GM18861 (cell line): ENCODE measurements around the gene ZNF100.
"Not testable (repeated sequence)": the region's sequence is repeated elsewhere in the genome, so short reads cannot be mapped to it uniquely, and the experiment has no call there.

Source experiments
- ATAC-seq: cut with Tn5 transposase; IDR thresholded peaks from one replicate; pipeline ENCODE4 v1.9.1; 2021; ENCODE audit not compliant: unreplicated experiment

The ZNF100 gene

DNA sequence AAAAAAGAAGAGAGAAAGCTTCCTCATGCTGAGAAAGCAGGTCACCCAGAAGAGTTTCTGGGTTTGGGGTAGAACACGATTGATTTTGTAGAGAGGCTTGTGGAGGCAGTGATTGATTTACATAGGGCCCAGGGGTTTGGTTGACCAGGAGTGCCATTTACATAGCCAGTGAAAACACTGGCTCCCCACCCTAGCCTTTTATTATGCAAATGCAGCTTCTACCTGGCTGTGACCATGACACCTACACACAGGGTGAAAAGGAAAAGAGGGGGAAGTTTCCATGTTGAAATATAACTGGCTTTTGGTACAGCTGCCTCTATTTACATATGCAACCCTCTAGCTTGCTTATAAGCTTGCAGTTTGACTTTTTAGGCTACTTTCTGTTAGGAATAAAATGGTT, 62.0 kb downstream of the ZNF100 start:
- no peak for ATAC-seq

DNA sequence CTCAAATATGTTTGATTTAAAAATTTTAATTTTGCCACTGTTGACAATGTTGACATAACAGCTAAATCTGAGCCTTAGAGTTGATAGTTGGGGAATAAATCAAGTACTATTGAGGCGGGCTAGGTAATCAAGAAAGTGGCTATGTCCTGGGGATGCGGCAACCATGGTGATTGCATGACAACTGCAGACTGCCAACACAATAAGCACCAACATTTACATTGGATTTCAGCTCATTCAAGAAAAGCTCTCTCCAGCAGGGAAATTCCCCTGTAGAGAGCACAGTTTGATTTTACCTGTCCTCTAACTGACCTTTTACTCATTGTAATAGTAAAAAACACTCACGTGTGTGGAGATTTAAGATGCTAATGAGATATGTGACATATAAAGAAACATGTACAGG, 63.1 kb downstream of the ZNF100 start:
- no peak for ATAC-seq

DNA sequence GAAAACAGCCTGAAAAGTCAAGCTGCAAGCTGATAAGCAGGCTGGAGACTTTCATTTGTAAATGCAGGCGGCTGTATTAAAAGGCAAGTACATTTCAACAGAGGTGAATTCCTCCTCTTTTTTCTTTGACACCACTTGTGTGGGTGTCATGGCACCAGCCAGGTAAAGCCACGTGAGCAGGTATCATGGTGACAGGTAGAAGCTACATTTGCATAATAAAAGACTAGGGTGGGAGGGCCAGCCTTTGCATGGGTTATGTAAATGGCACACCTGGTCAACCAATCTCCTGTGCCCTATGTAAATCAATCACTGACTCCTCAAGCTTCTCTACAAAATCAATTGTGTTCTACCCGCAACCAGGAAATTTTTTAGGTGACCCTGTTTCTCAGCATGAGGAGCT, 68.2 kb downstream of the ZNF100 start:
- no peak for ATAC-seq

DNA sequence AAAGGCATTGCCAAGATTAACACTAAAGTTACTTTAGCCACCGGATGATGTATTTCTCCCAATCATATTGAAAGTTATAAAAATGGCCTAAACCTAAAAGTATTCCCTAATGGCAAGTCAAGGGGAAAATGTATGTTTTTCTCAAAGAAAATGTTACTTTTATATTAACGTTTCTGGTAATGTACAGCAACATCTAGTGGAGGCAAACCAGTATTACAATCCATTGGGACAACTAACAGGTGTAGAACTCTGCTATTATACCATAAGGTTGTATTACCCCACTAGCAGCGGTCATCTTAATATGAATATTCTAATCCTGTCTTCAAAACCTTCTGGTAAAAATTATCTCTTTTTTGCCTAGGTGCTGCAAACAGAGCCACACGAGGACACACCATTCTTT, 69.2 kb downstream of the ZNF100 start:
- no peak for ATAC-seq

DNA sequence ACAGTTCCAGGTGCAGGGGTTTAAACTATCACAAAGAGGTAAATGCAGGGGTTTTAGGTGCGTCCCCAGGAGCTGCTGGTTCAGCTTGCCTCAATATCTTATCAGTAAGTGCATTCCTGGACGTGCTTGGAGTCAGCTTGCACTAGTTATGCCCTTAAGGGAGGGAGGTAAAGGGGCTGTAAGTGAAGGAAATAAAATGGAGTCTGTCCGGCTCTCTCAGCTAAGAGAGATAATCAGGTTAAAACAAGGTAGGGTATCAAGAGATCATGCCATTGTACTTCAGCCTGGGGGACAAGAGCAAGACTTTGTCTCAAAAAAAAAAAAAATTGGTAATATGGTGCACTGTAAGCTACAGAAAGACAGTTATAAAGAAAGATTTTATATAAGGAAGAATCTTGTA, 69.7 kb downstream of the ZNF100 start:
- no peak for ATAC-seq

DNA sequence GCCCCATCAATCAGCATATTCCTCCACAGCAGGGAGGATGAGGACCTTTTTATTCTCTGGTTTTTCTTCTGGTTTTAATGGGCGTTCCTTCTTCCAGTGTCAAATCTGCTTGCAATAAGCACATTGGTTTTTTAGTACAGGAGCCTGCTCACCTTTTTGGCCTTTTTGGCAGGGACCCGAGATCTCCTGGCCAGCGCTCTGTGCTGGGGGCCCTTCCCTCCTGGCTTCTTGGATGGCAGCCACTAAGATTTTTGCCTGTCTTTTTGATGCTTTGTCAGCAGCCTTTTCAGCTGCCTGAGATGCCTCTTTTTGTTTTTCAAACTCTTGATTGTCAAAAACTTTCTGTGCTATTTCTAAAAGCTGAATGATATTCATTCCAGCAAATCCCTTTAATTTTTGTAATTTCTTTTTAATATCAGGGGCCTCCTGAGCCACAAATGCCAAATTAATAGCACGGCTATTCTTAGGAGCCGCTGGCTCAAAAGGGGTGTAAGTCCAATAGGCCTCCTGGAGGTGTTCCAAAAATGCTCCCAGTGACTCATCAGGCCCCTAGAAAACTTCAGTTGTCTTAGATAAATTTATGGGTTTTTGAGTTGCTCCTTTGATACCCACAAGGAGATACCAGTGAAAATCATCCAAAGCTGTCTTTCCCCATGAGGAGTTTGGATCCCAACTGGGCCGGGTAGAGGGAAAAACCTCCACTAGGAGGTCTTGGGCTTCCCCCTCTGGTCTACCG, 73.0 kb downstream of the ZNF100 start:
- no peak for ATAC-seq

DNA sequence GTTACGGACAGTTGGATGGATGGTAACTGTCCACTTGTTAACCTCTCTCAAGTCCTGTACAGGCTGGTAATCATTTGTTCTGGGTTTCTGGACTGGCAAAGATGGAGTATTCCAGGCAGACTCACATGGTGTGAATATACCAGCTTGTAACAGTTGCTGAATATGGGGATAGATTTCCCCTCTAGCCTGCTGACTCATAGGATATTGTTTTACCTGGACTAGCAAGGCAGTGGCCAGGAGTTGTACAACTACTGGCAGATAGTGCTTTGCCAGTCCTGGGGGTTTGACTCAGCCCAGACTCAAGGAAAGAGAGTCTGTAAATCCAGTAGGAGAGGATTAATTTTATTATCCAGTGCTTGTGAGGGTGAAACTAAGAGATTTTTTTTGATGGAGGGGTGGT, 74.0 kb downstream of the ZNF100 start:
- no peak for ATAC-seq

DNA sequence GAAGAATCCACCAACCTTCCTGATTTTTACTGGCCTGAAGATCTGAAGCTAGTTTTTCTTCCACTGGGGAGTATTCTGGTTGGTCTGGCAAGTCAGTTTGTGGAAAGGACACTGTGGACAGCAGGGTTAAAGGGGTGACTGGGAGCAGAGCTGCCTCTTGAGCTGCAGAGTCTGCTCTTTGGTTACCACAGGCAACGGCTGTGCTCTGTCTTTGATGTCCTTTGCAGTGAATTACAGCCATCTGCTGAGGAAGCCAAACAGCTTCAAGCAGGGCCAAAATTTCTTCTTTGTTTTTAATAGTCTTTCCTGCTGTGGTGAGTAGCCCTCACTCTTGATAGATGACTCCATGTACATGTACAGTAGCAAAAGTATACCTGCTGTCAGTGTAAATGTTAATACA, 75.7 kb downstream of the ZNF100 start:
- ATAC-seq: no peak

DNA sequence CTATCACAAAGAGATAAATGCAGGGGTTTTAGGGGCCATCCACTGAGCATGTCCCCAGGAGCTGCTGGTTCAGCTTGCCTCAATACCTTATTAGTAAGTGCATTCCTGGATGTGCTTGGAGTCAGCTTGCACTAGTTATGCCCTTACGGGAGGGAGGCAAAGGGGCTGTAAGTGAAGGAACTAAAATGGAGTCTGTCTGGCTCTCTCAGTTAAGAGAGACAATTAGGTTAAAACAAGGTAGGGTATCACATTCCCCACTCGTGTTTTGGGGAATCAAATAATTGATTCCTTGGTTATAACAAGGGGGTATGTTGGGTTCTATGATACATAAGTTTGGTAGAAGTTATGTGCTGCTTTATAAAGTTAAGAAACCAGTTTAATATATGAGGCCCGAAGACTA, 78.9 kb downstream of the ZNF100 start:
- ATAC-seq: no peak

DNA sequence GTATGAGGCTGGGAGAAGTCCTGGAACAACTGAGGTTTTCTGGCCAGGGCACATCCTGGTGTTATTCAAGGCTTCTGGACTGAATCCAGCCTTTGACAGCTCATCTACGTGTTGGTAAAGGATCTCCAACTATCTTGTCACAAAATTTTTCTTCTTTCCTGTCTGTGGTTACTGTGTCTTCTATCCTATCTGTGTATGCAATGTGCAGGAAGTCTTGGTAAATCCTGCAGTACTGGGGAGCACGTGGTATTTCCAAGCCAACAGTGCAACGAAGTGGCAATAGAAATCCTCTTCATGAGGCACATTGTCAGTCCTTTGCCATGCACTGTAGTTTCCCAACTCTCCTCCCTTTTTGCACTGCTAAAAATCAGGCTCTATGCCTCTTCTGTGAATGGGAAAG, 86.7 kb downstream of the ZNF100 start:
- no peak for ATAC-seq

DNA sequence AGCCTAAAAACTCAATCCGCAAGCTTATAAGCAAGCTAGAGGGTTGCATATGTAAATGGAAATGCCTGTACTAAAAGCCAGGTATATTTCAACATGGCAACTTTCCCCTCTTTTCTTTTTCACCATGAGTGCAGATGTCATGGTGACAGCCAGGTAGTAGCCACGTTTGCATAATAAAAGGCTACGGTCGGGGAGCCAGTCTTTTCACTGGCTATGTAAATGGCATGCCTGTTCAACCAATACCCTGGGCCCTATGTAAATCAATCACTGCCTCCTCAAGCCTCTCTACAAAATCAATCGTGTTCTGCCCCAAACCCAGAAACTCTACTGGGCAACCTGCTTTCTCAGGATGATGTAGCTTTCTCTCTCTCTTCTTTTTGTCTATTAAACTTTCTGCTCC, 87.4 kb downstream of the ZNF100 start:
- ATAC-seq: no peak

DNA sequence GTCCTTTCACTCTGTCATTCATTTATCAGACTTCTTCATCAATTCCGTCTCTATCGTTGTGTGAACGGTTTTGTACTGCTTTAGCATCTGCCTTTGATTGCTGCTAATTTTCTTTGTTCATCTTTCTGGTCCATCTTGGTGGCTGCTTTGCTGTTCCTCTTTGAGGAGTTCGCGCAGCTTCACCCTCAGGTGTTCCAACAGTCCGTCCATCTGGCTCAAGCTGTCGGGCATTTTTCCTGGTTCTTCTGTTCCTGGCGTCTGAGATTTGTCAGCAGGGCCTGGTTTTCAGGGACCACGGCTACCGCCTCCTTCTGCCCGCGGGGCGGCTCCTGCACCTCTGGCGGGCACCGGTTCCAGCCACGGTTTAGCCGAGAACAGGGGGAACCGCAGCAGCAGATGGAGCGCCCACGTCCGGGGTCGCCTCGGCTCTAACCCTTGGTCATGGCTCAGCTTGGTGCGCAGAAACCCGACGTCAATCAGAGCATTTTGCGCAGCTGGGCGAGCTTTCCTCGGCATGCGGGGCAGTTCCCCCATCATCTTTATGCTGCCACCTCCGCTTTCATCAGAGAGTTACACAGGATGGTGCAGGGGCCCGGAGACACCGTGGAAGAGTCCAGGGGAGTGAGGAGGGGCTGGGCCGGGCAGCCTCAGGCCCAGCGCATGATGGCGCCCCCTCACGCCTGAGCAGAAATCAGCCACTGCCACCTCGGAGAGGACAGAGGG, 89.5 kb downstream of the ZNF100 start:
- ATAC-seq: no peak

DNA sequence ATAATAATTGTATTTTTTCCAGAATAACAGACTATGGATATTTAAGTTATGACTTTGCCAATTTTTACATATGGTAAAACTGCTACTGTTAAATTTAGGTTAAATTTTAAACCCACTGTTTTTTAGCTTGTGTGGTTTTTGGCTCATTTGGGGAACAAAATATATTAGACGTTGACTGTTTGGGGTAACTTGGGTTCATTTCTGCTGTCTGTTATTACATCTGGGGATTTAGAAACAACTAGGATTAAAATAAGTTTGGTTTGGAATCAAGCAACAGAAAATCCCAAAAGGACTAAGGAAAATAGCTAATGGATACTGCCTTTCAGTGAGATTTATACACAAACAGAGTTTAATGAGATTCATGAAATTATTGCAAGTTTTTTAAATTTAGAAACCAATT, 92.9 kb downstream of the ZNF100 start:
- no peak for ATAC-seq

DNA sequence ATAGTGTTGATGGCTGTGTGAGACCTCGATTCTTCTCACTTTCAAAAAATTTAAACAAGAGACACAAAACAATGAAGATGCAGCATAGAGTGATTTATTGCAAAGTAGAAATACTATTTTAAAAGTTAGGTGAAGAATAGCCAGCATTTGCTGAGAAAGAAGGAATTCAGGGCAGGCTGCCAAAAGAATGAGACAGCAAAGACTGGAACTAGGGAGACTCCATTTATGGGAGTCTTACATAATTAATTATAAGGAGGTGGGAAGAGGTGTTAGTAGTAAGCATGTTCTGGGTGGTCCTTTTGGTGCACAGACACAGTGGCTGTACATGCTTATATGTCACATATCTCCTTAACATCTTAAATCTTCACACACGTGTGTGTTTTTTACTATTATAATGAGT, 93.9 kb downstream of the ZNF100 start:
- not testable (repeated sequence) for ATAC-seq
